ENCODE results near the gene CLCN5.

CLCN5 gene

GRCh38 chrX:49934148-49934547 lies 11.8 kb downstream of the CLCN5 start:
- TF ChIP-seq CTCF (IDR thresholded peaks at IDR 0.05; ENCODE audit: low read depth, low read length): no peak
- H3K4me3 ChIP-seq (ENCODE audit: low read depth, low read length): no peak overlapping the region

- no peak overlapping the region for H3K4me3 ChIP-seq (ENCODE audit: low read depth, low read length)
- TF ChIP-seq CTCF (IDR thresholded peaks at IDR 0.05; ENCODE audit: low read depth, low read length): no peak
These were observed 12.3 kb downstream of the CLCN5 start for GRCh38 chrX:49934729-49935128.

- TF ChIP-seq CTCF (IDR thresholded peaks at IDR 0.05; ENCODE audit: low read depth, low read length): no peak
- H3K4me3 ChIP-seq (ENCODE audit: low read depth, low read length): no peak overlapping the region
These were observed 25.4 kb downstream of the CLCN5 start for GRCh38 chrX:49947781-49948180.

GRCh38 chrX:49949961-49950360 lies 27.6 kb downstream of the CLCN5 start:
- TF ChIP-seq CTCF (IDR thresholded peaks at IDR 0.05; ENCODE audit: low read depth, low read length): no peak
- no peak overlapping the region for H3K4me3 ChIP-seq (ENCODE audit: low read depth, low read length)

GRCh38 chrX:49951524-49952193 lies 29.3 kb downstream of the CLCN5 start:
- no peak overlapping the region for H3K4me3 ChIP-seq (ENCODE audit: low read depth, low read length)
- no peak for TF ChIP-seq CTCF (IDR thresholded peaks at IDR 0.05; ENCODE audit: low read depth, low read length)

GRCh38 chrX:49956313-49956712 lies 33.9 kb downstream of the CLCN5 start:
- no peak overlapping the region for H3K4me3 ChIP-seq (ENCODE audit: low read depth, low read length)
- TF ChIP-seq CTCF (IDR thresholded peaks at IDR 0.05; ENCODE audit: low read depth, low read length): no peak

GRCh38 chrX:49958727-49959485 lies 36.5 kb downstream of the CLCN5 start:
- no peak overlapping the region for H3K4me3 ChIP-seq (ENCODE audit: low read depth, low read length)
- TF ChIP-seq CTCF (IDR thresholded peaks at IDR 0.05; ENCODE audit: low read depth, low read length): no peak
